ENCODE results near the gene SLC35G1. TPM values are rescaled to one million over a fixed set of nuclear protein-coding genes. Genes with fewer than 3 reads are reported as not detected.

Gene SLC35G1
- total RNA-seq, 1 donor from 2014 or later, result 4.0 TPM

DNA sequence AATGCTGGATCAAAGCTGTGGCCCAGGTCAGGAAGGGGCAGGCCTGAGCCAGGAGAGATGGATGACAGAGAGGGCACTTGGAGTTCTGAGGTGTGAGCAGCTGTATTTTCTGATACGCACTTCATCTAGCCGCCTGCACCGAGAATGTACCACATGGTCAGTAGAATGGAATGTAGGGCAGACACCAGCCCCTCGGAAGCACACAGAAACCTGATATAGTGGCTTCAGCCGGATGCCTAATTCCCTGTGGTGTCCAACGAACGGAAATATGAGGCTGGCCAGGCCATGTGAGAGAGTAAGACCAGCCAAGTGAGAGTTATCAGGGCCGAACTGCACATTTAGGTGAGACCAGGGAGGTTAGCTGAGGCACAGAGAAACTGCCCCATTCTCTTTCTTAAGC lies 53.3 kb downstream of the SLC35G1 start:
- intact Hi-C loops (cut with micrococcal nuclease), result no loop called here

- intact Hi-C loops (cut with micrococcal nuclease), result no loop called here
Observed at GRCh38 chr10:93947524-93947923, 53.7 kb downstream of the SLC35G1 start.

GRCh38 chr10:93951905-93952304 lies 58.1 kb downstream of the SLC35G1 start:
- intact Hi-C loops (cut with micrococcal nuclease), result no loop called here

Other genes starting within 250 kb of the SLC35G1 start
- 17.5 and 21.8 TPM in 2 replicates for gene FRA10AC1, start 191.4 kb upstream of the SLC35G1 start, total RNA-seq
- gene LGI1, start 136.0 kb upstream of the SLC35G1 start, total RNA-seq, result not detected in 2 replicates
- 0.02 and 0.05 TPM in 2 replicates for gene PLCE1, start 100.0 kb downstream of the SLC35G1 start, total RNA-seq